HG03175 (cell line): ENCODE measurements around the gene OR2M3.
"Not testable (repeated sequence)": the region's sequence is repeated elsewhere in the genome, so short reads cannot be mapped to it uniquely, and the experiment has no call there.

Source experiments
- ATAC-seq: cut with Tn5 transposase; IDR thresholded peaks from one replicate; pipeline ENCODE4 v1.9.1; 2021; ENCODE audit warnings: mild to moderate bottlenecking, moderate library complexity; ENCODE audit not compliant: unreplicated experiment

Gene OR2M3

DNA sequence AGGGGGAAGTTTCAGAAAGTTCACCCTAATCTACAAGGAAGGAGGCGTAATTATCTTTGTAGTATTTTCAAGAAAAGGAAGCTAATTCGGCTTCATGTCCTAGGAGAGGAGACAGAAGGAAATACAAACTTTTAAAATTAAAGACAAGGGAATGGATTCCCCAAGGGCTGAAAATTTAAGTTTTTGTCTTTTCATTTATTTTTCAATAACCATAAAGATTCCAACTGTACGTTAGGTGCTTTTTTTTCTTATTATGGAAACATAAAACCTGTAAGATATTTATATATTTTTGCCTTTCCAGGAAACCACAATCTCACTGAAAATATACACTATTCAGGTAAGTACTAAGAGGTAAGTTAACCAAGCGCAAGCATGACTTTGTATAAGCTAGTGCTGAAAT, at the start of gene OR2M3:
Gene OR2M3, plus strand, starts transcription at position 301 of the 400 bp plus-strand sequence. CDS start 5,803 bp downstream, outside the sequence.
- no peak for ATAC-seq

GRCh38 chr1:248152056-248152827, 44.8 kb upstream of the OR2M3 start:
- ATAC-seq: no peak

DNA sequence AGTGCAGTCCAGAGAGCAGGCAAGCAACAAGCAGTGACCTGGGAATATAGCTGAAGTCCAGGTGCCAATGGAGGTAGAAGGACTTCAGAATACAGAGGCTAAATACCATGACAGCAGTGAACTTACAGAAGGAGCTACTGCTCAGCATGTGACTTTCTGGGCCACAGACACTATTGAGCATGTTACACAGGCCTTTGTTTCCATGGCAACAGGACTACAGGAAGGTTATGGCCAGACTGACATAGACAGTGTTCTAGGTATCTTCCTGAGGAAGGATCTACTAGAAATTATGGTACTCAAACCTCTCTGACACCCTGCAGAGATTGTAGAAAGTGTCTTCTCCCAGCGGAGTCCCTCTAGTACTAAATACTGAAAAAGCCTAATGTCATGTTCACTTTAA, 41.1 kb upstream of the OR2M3 start:
- no peak for ATAC-seq

GRCh38 chr1:248158758-248159157, 38.3 kb upstream of the OR2M3 start:
- no peak for ATAC-seq

DNA sequence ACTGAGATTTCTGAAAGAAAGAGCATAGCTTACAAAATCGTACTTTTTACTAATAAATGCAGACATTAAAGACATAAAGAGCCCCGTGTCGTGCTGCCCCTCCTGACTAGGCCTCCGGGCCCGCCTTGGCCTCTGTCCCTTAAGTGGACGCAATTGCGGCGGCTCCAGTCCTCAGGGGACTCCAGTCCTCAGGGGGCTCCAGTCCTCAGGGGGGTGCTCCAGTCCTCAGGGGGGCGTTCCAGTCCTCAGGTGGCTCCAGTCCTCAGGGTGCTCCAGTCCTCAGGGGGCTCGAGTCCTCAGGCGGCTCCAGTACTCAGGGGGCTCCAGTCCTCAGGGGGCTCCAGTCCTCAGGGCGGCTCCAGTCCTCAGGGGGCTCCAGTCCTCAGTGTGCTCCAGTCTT, 33.0 kb upstream of the OR2M3 start:
- no peak for ATAC-seq

GRCh38 chr1:248165186-248165585, 31.9 kb upstream of the OR2M3 start:
- no peak for ATAC-seq

DNA sequence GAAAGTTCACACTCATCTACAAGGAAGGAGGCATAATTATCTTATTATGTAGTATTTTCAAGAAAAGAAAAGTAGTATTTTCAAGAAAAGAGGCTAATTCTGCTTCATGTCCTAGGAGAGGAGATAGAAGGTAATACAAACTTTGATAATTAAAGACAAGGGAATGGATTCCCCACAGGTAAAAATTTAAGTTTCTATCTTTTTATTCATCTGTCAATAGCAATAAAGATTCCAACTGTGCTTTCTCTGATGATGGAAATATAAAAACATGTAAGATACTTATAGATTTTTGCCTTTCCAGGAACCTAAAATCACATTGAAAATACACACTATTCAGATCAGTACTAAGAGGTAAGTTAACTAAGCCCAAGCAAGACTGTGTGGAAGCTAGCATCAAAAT, 22.5 kb upstream of the OR2M3 start, which contains the start of gene OR2M2:
Gene OR2M2, plus strand, starts transcription at position 301 of the 400 bp plus-strand sequence. CDS start 5,165 bp downstream, outside the sequence.
- no peak for ATAC-seq

DNA sequence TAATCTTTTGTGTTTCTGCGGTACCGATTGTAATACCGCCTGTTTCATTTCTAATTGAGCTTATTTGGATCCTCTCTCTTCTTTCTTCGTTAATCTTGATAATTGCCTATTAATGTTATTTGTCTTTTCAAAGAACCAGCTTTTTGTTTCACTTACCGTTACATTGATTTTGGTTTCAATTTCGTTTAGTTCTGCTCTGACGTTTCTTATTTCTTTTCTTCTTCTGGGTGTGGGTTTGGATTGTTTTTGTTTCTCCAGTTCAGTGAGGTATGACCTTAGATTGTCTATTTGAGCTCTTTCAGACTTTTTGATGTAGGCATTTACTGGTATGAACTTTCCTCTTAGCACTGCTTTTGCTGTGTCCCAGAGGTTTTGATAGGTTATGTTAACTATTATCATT, 13.1 kb upstream of the OR2M3 start:
- peak; percentile 61 for ATAC-seq

GRCh38 chr1:248187363-248187762, 9.7 kb upstream of the OR2M3 start:
- no peak for ATAC-seq

DNA sequence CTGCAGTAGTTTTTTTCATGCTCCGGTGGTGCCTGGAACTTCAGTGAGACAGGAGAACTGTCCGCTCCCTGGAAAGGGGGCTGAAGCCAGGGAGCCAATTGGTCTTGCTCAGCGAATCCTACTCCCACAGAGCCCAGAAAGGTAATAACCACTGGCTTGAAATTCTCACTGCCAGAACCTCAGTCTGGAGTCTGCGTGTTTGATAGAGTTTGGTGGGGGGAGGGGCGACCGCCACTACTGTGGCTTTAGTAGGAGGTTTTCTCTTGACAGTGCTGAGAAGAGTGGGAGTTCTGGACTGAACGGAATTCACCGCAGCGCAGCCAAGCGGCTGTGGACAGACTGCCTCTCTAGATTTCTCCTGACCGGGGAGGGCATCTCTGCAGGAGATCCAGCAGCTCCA, 8.0 kb upstream of the OR2M3 start:
- ATAC-seq: no peak

- ATAC-seq: no peak
These were observed 2.9 kb upstream of the OR2M3 start for GRCh38 chr1:248194117-248194516.

DNA sequence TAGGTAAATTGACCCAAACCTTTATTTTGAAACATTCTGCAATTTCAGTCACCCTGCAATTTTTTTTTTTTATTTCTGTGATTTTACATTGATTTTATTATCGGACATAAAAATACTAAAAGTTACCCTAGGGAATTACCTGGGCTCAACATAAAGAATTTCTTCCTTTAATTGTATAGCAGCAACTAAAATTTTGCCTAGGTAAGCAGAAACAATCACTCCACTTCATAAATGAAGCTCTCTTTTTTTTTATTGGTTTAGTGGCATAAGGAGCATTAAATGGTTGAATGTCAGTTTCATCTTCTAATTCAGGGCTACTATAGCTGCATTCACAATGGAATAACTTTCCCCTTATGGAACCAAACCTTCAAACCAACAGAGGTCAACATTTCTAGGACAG, 18.8 kb downstream of the OR2M3 start:
- ATAC-seq: no peak

- ATAC-seq: no peak
These were observed 28.5 kb downstream of the OR2M3 start for GRCh38 chr1:248225537-248225936.

- no peak for ATAC-seq
These were observed 32.4 kb downstream of the OR2M3 start for GRCh38 chr1:248229360-248229908.

DNA sequence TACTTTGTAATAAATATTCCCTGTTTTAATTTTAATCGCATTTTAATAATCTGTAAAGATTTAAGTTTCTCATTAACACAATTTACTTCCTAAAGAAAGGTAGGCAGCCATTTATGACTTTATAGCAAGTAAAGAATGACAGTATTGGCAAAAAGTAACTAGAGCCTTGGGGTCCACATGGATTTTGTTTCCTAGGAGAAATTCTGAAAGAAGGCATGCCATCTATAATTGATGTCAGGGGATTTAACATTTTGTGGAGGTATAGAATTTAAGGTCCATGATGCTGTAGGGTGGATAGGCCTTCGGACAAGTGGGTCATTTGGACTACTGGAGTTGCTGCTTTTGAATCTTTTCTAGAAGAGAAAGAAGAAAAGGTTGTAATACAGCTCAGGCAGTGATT, 34.1 kb downstream of the OR2M3 start, which contains the start of gene OR2M4:
Gene OR2M4, plus strand, starts transcription at position 301 of the 400 bp plus-strand sequence. CDS start 7,512 bp downstream, outside the sequence.
- no peak for ATAC-seq

DNA sequence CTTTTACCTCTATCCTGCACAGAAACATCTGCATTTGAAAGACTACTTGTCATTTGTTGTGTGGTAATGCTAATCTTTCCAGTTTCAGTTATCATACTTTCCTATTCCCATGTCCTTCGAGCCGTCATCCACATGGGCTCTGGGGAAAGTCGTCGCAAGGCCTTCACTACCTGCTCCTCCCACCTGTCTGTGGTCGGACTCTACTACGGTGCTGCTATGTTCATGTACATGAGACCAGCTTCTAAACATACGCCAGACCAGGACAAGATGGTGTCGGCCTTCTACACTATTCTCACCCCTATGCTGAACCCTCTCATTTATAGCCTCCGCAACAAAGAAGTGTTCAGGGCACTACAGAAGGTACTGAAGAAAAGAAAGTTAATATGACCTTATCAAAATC, 42.4 kb downstream of the OR2M3 start:
- ATAC-seq: no peak

DNA sequence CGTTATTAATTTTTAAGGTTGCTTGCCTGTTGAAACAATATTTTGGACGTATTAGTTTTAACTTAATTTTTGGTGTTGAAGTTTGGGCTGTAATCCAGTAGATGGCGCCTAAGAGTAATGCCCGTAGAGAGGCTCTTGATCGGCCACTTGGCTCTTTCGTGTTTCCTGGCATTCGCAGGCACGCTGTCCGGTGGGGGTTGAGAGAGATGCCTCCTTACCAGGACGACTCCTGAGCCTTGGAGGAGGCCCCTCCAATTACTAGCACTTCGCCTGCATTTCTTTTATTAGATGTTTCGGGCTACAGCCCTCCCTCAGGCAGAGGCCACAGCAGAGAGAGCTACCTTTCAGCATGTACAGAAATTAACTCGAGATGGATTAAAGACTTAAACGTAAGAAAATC, 46.1 kb downstream of the OR2M3 start:
- ATAC-seq: peak; percentile 93

DNA sequence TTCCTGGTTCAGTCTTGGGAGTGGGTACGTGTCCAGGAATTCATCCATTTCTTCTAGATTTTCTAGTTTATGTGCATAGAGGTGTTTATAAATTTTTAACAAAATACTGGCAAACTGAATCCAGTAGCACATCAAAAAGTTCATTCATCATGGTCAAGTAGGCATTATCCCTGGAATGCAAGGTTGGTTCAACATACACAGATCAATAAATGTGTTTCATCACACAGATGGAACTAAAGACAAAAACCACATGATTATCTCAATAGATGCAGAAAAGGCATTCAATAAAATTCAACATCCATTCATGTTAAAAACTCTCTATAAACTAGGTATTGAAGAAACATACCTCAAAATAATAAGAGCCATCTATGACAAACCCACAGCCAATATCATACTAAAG, 62.2 kb downstream of the OR2M3 start:
- ATAC-seq: not testable (repeated sequence)
